Measurements from ENCODE around the gene PRR20D. TPM values are rescaled to one million over a fixed set of nuclear protein-coding genes. Genes with fewer than 3 reads are reported as not detected.

PRR20D gene
- polyA plus RNA-seq, 1 of the 3 experiments (the other 2 are of a cell fraction) = not detected

GRCh38 chr13:57123681-57124080 lies 36.8 kb upstream of the PRR20D start:
- 0% methylated on average over 1 of the region's 1 CpG for WGBS (ENCODE audit: low lambda C conversion rate)
- DNase-seq = no peak

GRCh38 chr13:57128909-57129308 lies 31.5 kb upstream of the PRR20D start:
- no peaks in the 10 kb centered on the region for H3K27me3 ChIP-seq (ENCODE audit: insufficient read depth)
- ChIA-PET CTCF (no interaction called here), POLR2A (no interaction called here)
- H3K9me2 ChIP-seq = 0 out of 2 replicates have a peak, but pooled peaks cover 2% of the 10 kb centered on the region
- H2AFZ ChIP-seq (ENCODE audit: low read depth) = no peak overlapping the region
- TF ChIP-seq YY1 (IDR thresholded peaks at IDR 0.05; ENCODE audit: low read depth) (no peak), MXI1 (IDR thresholded peaks at IDR 0.05; ENCODE audit: low read depth, low read length) (no peak), REST (IDR thresholded peaks at IDR 0.05; ENCODE audit: low read depth, low read length) (no peak), SIN3A (IDR thresholded peaks at IDR 0.05; ENCODE audit: borderline replicate concordance, low read depth, low read length) (no peak), USF2 (IDR thresholded peaks at IDR 0.05; ENCODE audit: borderline replicate concordance, low read depth, low read length) (no peak), FOXJ3 (CRISPR knock-in tag; IDR thresholded peaks at IDR 0.05) (no peak), USF1 (IDR thresholded peaks at IDR 0.05; ENCODE audit: borderline replicate concordance, low read depth) (no peak), MEF2A (IDR thresholded peaks at IDR 0.05; ENCODE audit: borderline replicate concordance, low read depth) (no peak), ZBTB33 (IDR thresholded peaks at IDR 0.05; ENCODE audit: borderline replicate concordance, low read depth) (no peak), CHD2 (IDR thresholded peaks at IDR 0.05; ENCODE audit: low read length, partially characterized antibody) (no peak)
- no peaks in the 10 kb centered on the region for H3K4me1 ChIP-seq (ENCODE audit: control insufficient read depth in 1 of 2, insufficient read depth in 2 of 2, low read depth in 1 of 2, low read length in 1 of 2)
- no peaks in the 10 kb centered on the region for H3K79me2 ChIP-seq (ENCODE audit: insufficient read depth)
- WGBS (ENCODE audit: low lambda C conversion rate) = 3% methylated on average over 6 of the region's 6 CpGs
- H4K20me1 ChIP-seq (ENCODE audit: insufficient read depth) = no peaks in the 10 kb centered on the region
- no peak for DNase-seq
- H3K36me3 ChIP-seq (replicated peaks in 1 of 2; ENCODE audit: control insufficient read depth in 1 of 2, insufficient read depth in 2 of 2, low read length in 1 of 2) = no peaks in the 10 kb centered on the region
- H3K9me3 ChIP-seq = no peaks in the 10 kb centered on the region
- no peaks in the 10 kb centered on the region for H3F3A ChIP-seq (replicated peaks; ENCODE audit: insufficient read depth)
- no peak overlapping the region for H3K4me3 ChIP-seq (ENCODE audit: low read depth in 2 of 2, low read length in 1 of 2)
- H3K9ac ChIP-seq = no peak overlapping the region
- H3K4me2 ChIP-seq = no peak overlapping the region
- H3K27ac ChIP-seq (ENCODE audit: low read depth in 2 of 2, low read length in 1 of 2) = no peak overlapping the region

More at GRCh38 chr13:57123681-57124080, 36.8 kb upstream of the PRR20D start:
- POLR2A ChIA-PET = no interaction called here
- Histone ChIP-seq H3F3A (replicated peaks; ENCODE audit: insufficient read depth) (no peaks in the 10 kb centered on the region), H3K27ac (ENCODE audit: low read depth in 2 of 2, low read length in 1 of 2) (no peak overlapping the region), H3K4me1 (ENCODE audit: control insufficient read depth in 1 of 2, insufficient read depth in 2 of 2, low read depth in 1 of 2, low read length in 1 of 2) (no peaks in the 10 kb centered on the region), H3K36me3 (replicated peaks in 1 of 2; ENCODE audit: control insufficient read depth in 1 of 2, insufficient read depth in 2 of 2, low read length in 1 of 2) (no peaks in the 10 kb centered on the region), H3K9me2 (no peaks in the 10 kb centered on the region), H3K4me2 (no peak overlapping the region), H4K20me1 (ENCODE audit: insufficient read depth) (no peaks in the 10 kb centered on the region), H3K79me2 (ENCODE audit: insufficient read depth) (no peaks in the 10 kb centered on the region), H3K9me3 (no peaks in the 10 kb centered on the region), H3K9ac (no peak overlapping the region), H3K27me3 (ENCODE audit: insufficient read depth) (no peaks in the 10 kb centered on the region), H2AFZ (ENCODE audit: low read depth) (no peak overlapping the region), H3K4me3 (ENCODE audit: low read depth in 2 of 2, low read length in 1 of 2) (no peak overlapping the region)
- CTCF ChIA-PET = no interaction called here
- no peak for TF ChIP-seq JUND (IDR thresholded peaks at IDR 0.05)
- TF ChIP-seq MAX (IDR thresholded peaks at IDR 0.05; ENCODE audit: low read depth) = no peak
- no peak for TF ChIP-seq GABPA (IDR thresholded peaks at IDR 0.05; ENCODE audit: low read depth)
- no peak for TF ChIP-seq ZBTB33 (IDR thresholded peaks at IDR 0.05; ENCODE audit: borderline replicate concordance, low read depth)
- no peak for TF ChIP-seq RAD21 (IDR thresholded peaks at IDR 0.05; ENCODE audit: low read length)
